ENCODE measurements around the gene CDC42EP3.

DNA sequence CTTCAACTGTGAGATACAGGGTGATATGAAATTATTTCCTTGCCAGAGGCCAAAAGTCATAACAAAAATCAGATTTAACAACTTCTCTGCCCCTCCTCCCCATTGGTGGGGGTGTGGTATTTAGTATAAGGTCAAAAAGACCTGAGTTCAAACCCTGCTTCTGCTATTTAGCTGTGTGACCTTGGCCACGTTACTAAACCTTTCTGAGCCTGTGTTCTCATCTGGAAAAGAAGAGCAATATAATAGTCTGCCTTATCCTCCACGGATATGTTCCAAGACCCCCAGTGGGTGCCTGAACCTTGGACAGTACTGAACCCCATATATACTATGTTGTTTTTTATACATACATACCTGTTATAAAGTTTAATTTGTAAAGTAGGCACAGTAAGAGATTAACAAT, 3.7 kb downstream of the CDC42EP3 start:
- TF ChIP-seq EZH2 (IDR thresholded peaks at IDR 0.05; ENCODE audit: borderline replicate concordance, low read length): no peak
- TF ChIP-seq, protein P1, sequence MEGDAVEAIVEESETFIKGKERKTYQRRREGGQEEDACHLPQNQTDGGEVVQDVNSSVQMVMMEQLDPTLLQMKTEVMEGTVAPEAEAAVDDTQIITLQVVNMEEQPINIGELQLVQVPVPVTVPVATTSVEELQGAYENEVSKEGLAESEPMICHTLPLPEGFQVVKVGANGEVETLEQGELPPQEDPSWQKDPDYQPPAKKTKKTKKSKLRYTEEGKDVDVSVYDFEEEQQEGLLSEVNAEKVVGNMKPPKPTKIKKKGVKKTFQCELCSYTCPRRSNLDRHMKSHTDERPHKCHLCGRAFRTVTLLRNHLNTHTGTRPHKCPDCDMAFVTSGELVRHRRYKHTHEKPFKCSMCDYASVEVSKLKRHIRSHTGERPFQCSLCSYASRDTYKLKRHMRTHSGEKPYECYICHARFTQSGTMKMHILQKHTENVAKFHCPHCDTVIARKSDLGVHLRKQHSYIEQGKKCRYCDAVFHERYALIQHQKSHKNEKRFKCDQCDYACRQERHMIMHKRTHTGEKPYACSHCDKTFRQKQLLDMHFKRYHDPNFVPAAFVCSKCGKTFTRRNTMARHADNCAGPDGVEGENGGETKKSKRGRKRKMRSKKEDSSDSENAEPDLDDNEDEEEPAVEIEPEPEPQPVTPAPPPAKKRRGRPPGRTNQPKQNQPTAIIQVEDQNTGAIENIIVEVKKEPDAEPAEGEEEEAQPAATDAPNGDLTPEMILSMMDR (conservative IDR thresholded peaks at IDR 0.05 in 1 of 2, IDR thresholded peaks at IDR 0.05 in 1 of 2; ENCODE audit: extremely low read depth in 1 of 2, insufficient read depth in 1 of 2, low read depth in 1 of 2, low read length in 2 of 2): no peak
